ENCODE measurements around the gene ADCY3.
A peak's percentile ranks its signal among the peaks of the same experiment; 100 is the strongest.

Gene ADCY3

GRCh38 chr2:24903161-24904103 lies 16.6 kb downstream of the ADCY3 start:
- DNase-seq (ENCODE audit: low read depth): no peak

- no peak for DNase-seq (ENCODE audit: low read depth)
These were observed 20.6 kb downstream of the ADCY3 start for GRCh38 chr2:24899361-24899910.

- DNase-seq (ENCODE audit: low read depth): no peak
These were observed 21.6 kb downstream of the ADCY3 start for GRCh38 chr2:24898122-24899109.

- no peak for DNase-seq (ENCODE audit: low read depth)
These were observed 25.3 kb downstream of the ADCY3 start for GRCh38 chr2:24894750-24895149.

GRCh38 chr2:24893934-24894333 lies 26.1 kb downstream of the ADCY3 start:
- no peak for DNase-seq (ENCODE audit: low read depth)

GRCh38 chr2:24892928-24893327 lies 27.1 kb downstream of the ADCY3 start:
- no peak for DNase-seq (ENCODE audit: low read depth)

- no peak for DNase-seq (ENCODE audit: low read depth)
These were observed 28.8 kb downstream of the ADCY3 start for GRCh38 chr2:24891201-24891600.

GRCh38 chr2:24889221-24889620 lies 30.8 kb downstream of the ADCY3 start:
- no peak for DNase-seq (ENCODE audit: low read depth)

GRCh38 chr2:24888177-24888576 lies 31.9 kb downstream of the ADCY3 start:
- DNase-seq (ENCODE audit: low read depth): no peak

GRCh38 chr2:24887307-24887874 lies 32.6 kb downstream of the ADCY3 start:
- DNase-seq (ENCODE audit: low read depth): no peak

- DNase-seq (ENCODE audit: low read depth): no peak
These were observed 33.2 kb downstream of the ADCY3 start for GRCh38 chr2:24886691-24887304.

- DNase-seq (ENCODE audit: low read depth): no peak
These were observed 33.9 kb downstream of the ADCY3 start for GRCh38 chr2:24886126-24886501.

- DNase-seq (ENCODE audit: low read depth): no peak
These were observed 34.6 kb downstream of the ADCY3 start for GRCh38 chr2:24885221-24886125.

GRCh38 chr2:24883946-24884345 lies 36.1 kb downstream of the ADCY3 start:
- peak; percentile 48 for DNase-seq (ENCODE audit: low read depth)

- DNase-seq (ENCODE audit: low read depth): no peak
These were observed 38.4 kb downstream of the ADCY3 start for GRCh38 chr2:24881623-24882022.

- DNase-seq (ENCODE audit: low read depth): no peak
These were observed 38.9 kb downstream of the ADCY3 start for GRCh38 chr2:24881158-24881557.

GRCh38 chr2:24878341-24878740 lies 41.7 kb downstream of the ADCY3 start:
- DNase-seq (ENCODE audit: low read depth): no peak

GRCh38 chr2:24877646-24878045 lies 42.4 kb downstream of the ADCY3 start:
- no peak for DNase-seq (ENCODE audit: low read depth)

- no peak for DNase-seq (ENCODE audit: low read depth)
These were observed 43.0 kb downstream of the ADCY3 start for GRCh38 chr2:24877067-24877466.

- DNase-seq (ENCODE audit: low read depth): no peak
These were observed 44.1 kb downstream of the ADCY3 start for GRCh38 chr2:24875901-24876300.

GRCh38 chr2:24875272-24875671 lies 44.8 kb downstream of the ADCY3 start:
- DNase-seq (ENCODE audit: low read depth): peak; percentile 49

Measured in stromal cell of bone marrow (primary cell).